ENCODE results near the gene PDZD2. TPM values are rescaled to one million over a fixed set of nuclear protein-coding genes. Genes with fewer than 3 reads are reported as not detected.
"Not testable (repeated sequence)": the region's sequence is repeated elsewhere in the genome, so short reads cannot be mapped to it uniquely, and the experiment has no call there.

Gene PDZD2
- total RNA-seq, 1 donor, result 0.52 TPM

- no peaks in the 10 kb centered on the region for H3K27me3 ChIP-seq (ENCODE audit: insufficient read depth, low read length)
- peaks cover 16% of the 10 kb centered on the region for H3K4me1 ChIP-seq (ENCODE audit: insufficient read depth, low read length)
- H3K9me3 ChIP-seq (ENCODE audit: low read depth, low read length), result no peaks in the 10 kb centered on the region
- no peak overlapping the region for H3K4me3 ChIP-seq (ENCODE audit: low read length)
These were observed 389.0 kb downstream of the PDZD2 start for GRCh38 chr5:32027717-32028458.

GRCh38 chr5:32029261-32029660, 390.3 kb downstream of the PDZD2 start:
- H3K4me3 ChIP-seq (ENCODE audit: low read length), result no peak overlapping the region
- peaks cover 13% of the 10 kb centered on the region for H3K4me1 ChIP-seq (ENCODE audit: insufficient read depth, low read length)
- H3K27me3 ChIP-seq (ENCODE audit: insufficient read depth, low read length), result no peaks in the 10 kb centered on the region
- no peaks in the 10 kb centered on the region for H3K9me3 ChIP-seq (ENCODE audit: low read depth, low read length)

GRCh38 chr5:32029781-32030180, 390.9 kb downstream of the PDZD2 start:
- no peaks in the 10 kb centered on the region for H3K27me3 ChIP-seq (ENCODE audit: insufficient read depth, low read length)
- peaks cover 13% of the 10 kb centered on the region for H3K4me1 ChIP-seq (ENCODE audit: insufficient read depth, low read length)
- no peak overlapping the region for H3K4me3 ChIP-seq (ENCODE audit: low read length)
- no peaks in the 10 kb centered on the region for H3K9me3 ChIP-seq (ENCODE audit: low read depth, low read length)

- H3K9me3 ChIP-seq (ENCODE audit: low read depth, low read length), result no peaks in the 10 kb centered on the region
- H3K4me1 ChIP-seq (ENCODE audit: insufficient read depth, low read length), result peaks cover 13% of the 10 kb centered on the region
- H3K27me3 ChIP-seq (ENCODE audit: insufficient read depth, low read length), result no peaks in the 10 kb centered on the region
- no peak overlapping the region for H3K4me3 ChIP-seq (ENCODE audit: low read length)
These were observed 391.3 kb downstream of the PDZD2 start for GRCh38 chr5:32030222-32030621.

- Histone ChIP-seq H3K4me1 (ENCODE audit: insufficient read depth, low read length) (peaks cover 13% of the 10 kb centered on the region), H3K27me3 (ENCODE audit: insufficient read depth, low read length) (no peaks in the 10 kb centered on the region), H3K4me3 (ENCODE audit: low read length) (no peak overlapping the region), H3K9me3 (ENCODE audit: low read depth, low read length) (no peaks in the 10 kb centered on the region)
These were observed 391.8 kb downstream of the PDZD2 start for GRCh38 chr5:32030686-32031085.

GRCh38 chr5:32031089-32031488, 392.2 kb downstream of the PDZD2 start:
- H3K4me3 ChIP-seq (ENCODE audit: low read length), result no peak overlapping the region
- H3K27me3 ChIP-seq (ENCODE audit: insufficient read depth, low read length), result no peaks in the 10 kb centered on the region
- H3K9me3 ChIP-seq (ENCODE audit: low read depth, low read length), result no peaks in the 10 kb centered on the region
- H3K4me1 ChIP-seq (ENCODE audit: insufficient read depth, low read length), result peaks cover 13% of the 10 kb centered on the region

- H3K27me3 ChIP-seq (ENCODE audit: insufficient read depth, low read length), result no peaks in the 10 kb centered on the region
- peaks cover under 1% of the 10 kb centered on the region for H3K4me1 ChIP-seq (ENCODE audit: insufficient read depth, low read length)
- H3K9me3 ChIP-seq (ENCODE audit: low read depth, low read length), result no peaks in the 10 kb centered on the region
- no peak overlapping the region for H3K4me3 ChIP-seq (ENCODE audit: low read length)
These were observed 399.6 kb downstream of the PDZD2 start for GRCh38 chr5:32038523-32038922.

GRCh38 chr5:32039133-32039532, 400.2 kb downstream of the PDZD2 start:
- H3K9me3 ChIP-seq (ENCODE audit: low read depth, low read length); H3K4me3 ChIP-seq (ENCODE audit: low read length): not testable (repeated sequence)

GRCh38 chr5:32039601-32040000, 400.7 kb downstream of the PDZD2 start:
- H3K4me1 ChIP-seq (ENCODE audit: insufficient read depth, low read length); H3K9me3 ChIP-seq (ENCODE audit: low read depth, low read length); H3K27me3 ChIP-seq (ENCODE audit: insufficient read depth, low read length); H3K4me3 ChIP-seq (ENCODE audit: low read length): not testable (repeated sequence)

More at GRCh38 chr5:32039133-32039532, 400.2 kb downstream of the PDZD2 start:
- H3K27me3 ChIP-seq (ENCODE audit: insufficient read depth, low read length); H3K4me1 ChIP-seq (ENCODE audit: insufficient read depth, low read length): not testable (repeated sequence)

- H3K4me1 ChIP-seq (ENCODE audit: insufficient read depth, low read length); H3K4me3 ChIP-seq (ENCODE audit: low read length): not testable (repeated sequence)
These were observed 401.3 kb downstream of the PDZD2 start for GRCh38 chr5:32040181-32040695.

GRCh38 chr5:32042551-32042961, 403.6 kb downstream of the PDZD2 start:
- H3K27me3 ChIP-seq (ENCODE audit: insufficient read depth, low read length), result no peaks in the 10 kb centered on the region
- H3K4me1 ChIP-seq (ENCODE audit: insufficient read depth, low read length), result no peaks in the 10 kb centered on the region

More at GRCh38 chr5:32040181-32040695, 401.3 kb downstream of the PDZD2 start:
- H3K27me3 ChIP-seq (ENCODE audit: insufficient read depth, low read length); H3K9me3 ChIP-seq (ENCODE audit: low read depth, low read length): not testable (repeated sequence)

GRCh38 chr5:32043105-32043504, 404.2 kb downstream of the PDZD2 start:
- no peaks in the 10 kb centered on the region for H3K27me3 ChIP-seq (ENCODE audit: insufficient read depth, low read length)

More at GRCh38 chr5:32042551-32042961, 403.6 kb downstream of the PDZD2 start:
- no peak overlapping the region for H3K4me3 ChIP-seq (ENCODE audit: low read length)
- no peaks in the 10 kb centered on the region for H3K9me3 ChIP-seq (ENCODE audit: low read depth, low read length)

GRCh38 chr5:32044434-32044833, 405.5 kb downstream of the PDZD2 start:
- no peaks in the 10 kb centered on the region for H3K4me1 ChIP-seq (ENCODE audit: insufficient read depth, low read length)
- no peak overlapping the region for H3K4me3 ChIP-seq (ENCODE audit: low read length)
- H3K9me3 ChIP-seq (ENCODE audit: low read depth, low read length), result no peaks in the 10 kb centered on the region
- no peaks in the 10 kb centered on the region for H3K27me3 ChIP-seq (ENCODE audit: insufficient read depth, low read length)

More at GRCh38 chr5:32043105-32043504, 404.2 kb downstream of the PDZD2 start:
- no peaks in the 10 kb centered on the region for H3K9me3 ChIP-seq (ENCODE audit: low read depth, low read length)
- no peak overlapping the region for H3K4me3 ChIP-seq (ENCODE audit: low read length)
- no peaks in the 10 kb centered on the region for H3K4me1 ChIP-seq (ENCODE audit: insufficient read depth, low read length)

GRCh38 chr5:32044939-32045338, 406.0 kb downstream of the PDZD2 start:
- Histone ChIP-seq H3K4me3 (ENCODE audit: low read length) (no peak overlapping the region), H3K9me3 (ENCODE audit: low read depth, low read length) (no peaks in the 10 kb centered on the region), H3K27me3 (ENCODE audit: insufficient read depth, low read length) (no peaks in the 10 kb centered on the region), H3K4me1 (ENCODE audit: insufficient read depth, low read length) (no peaks in the 10 kb centered on the region)

GRCh38 chr5:32047056-32047455, 408.1 kb downstream of the PDZD2 start:
- H3K27me3 ChIP-seq (ENCODE audit: insufficient read depth, low read length), result no peaks in the 10 kb centered on the region
- no peaks in the 10 kb centered on the region for H3K9me3 ChIP-seq (ENCODE audit: low read depth, low read length)
- H3K4me1 ChIP-seq (ENCODE audit: insufficient read depth, low read length), result no peaks in the 10 kb centered on the region
- no peak overlapping the region for H3K4me3 ChIP-seq (ENCODE audit: low read length)

- H3K4me3 ChIP-seq (ENCODE audit: low read length), result no peak overlapping the region
- H3K27me3 ChIP-seq (ENCODE audit: insufficient read depth, low read length), result no peaks in the 10 kb centered on the region
- no peaks in the 10 kb centered on the region for H3K9me3 ChIP-seq (ENCODE audit: low read depth, low read length)
- no peaks in the 10 kb centered on the region for H3K4me1 ChIP-seq (ENCODE audit: insufficient read depth, low read length)
These were observed 412.9 kb downstream of the PDZD2 start for GRCh38 chr5:32051796-32052195.
